Upper lobe of left lung (tissue), 6 donors: Measurements from ENCODE around the gene MATK. TPM values are rescaled to one million over a fixed set of nuclear protein-coding genes. Genes with fewer than 3 reads are reported as not detected.
A peak's percentile ranks its signal among the peaks of the same experiment; 100 is the strongest.

ENCODE experiments used
- ATAC-seq, 2 donors: fragments of 200-7000 bp; cut with Tn5 transposase; one replicate each; pipeline ENCODE4 v1.9.1; 2022; ENCODE audit warnings: mild to moderate bottlenecking in 2 of 2, moderate library complexity in 2 of 2; ENCODE audit not compliant: low FRiP score in 2 of 2
- DNase-seq, 2 donors: peaks; one replicate each; pipeline ENCODE4 v3.0.0-alpha.2; 2019 to 2020
- H3K27ac ChIP-seq, 4 donors: fragments of 200-600 bp; sonication (generic); one replicate each; pipeline ENCODE4 v1.5.1; 2016 to 2019
- H3K27me3 ChIP-seq, 4 donors: fragments of 200-600 bp; sonication (generic); one replicate each; pipeline ENCODE4 v1.5.1; 2017 to 2019
- H3K36me3 ChIP-seq, 4 donors: fragments of 200-600 bp; sonication (generic); one replicate each; pipeline ENCODE4 v1.5.1; 2016 to 2019
- H3K4me1 ChIP-seq, 4 donors: fragments of 200-600 bp; sonication (generic); one replicate each; pipeline ENCODE4 v1.5.1; 2018 to 2019
- H3K4me3 ChIP-seq, 4 donors: fragments of 200-600 bp; sonication (generic); one replicate each; pipeline ENCODE4 v1.5.1; 2017 to 2019; ENCODE audit warnings: mild to moderate bottlenecking in 2 of 4, moderate library complexity in 1 of 4
- H3K9me3 ChIP-seq, 4 donors: fragments of 200-600 bp; sonication (generic); one replicate each; pipeline ENCODE4 v1.5.1; 2018 to 2019
- CTCF ChIP-seq, 6 experiments: fragments of 450-650 bp in 4 of 6; fragments of 200-600 bp in 2 of 6; sonication (generic) in 2 of 6; IDR thresholded peaks; one replicate each; pipeline ENCODE4 v1.5.1; 2016 to 2019; ENCODE audit warnings: antibody characterized with exemption in 6 of 6
- EP300 ChIP-seq, 4 donors: sonication (generic); formaldehyde crosslinking; IDR thresholded peaks; one replicate each; pipeline ENCODE4 v1.5.1; 2017; ENCODE audit warnings: antibody characterized with exemption in 4 of 4, control low read depth in 2 of 4
- POLR2A ChIP-seq, 4 donors: fragments of 450-650 bp; IDR thresholded peaks; one replicate each; pipeline ENCODE4 v1.5.1; 2016 to 2017; ENCODE audit warnings: antibody characterized with exemption in 4 of 4, mild to moderate bottlenecking in 2 of 4
- POLR2AphosphoS5 ChIP-seq, 2 donors: sonication (generic); formaldehyde crosslinking; IDR thresholded peaks; one replicate each; pipeline ENCODE4 v1.5.1; 2017; ENCODE audit warnings: antibody characterized with exemption in 2 of 2
- WGBS, 2 donors: methylation state at CpG; one replicate each; pipeline ENCODE4 v1.1.5; 2017 to 2018; 5-methylcytosine and 5-hydroxymethylcytosine counted together
- total RNA-seq, 6 donors: library from RNA; depleted of rRNA in 4 of 6; stranded (reverse); fragments of >200 nt in 4 of 6; gene quantifications; one replicate each; pipeline versions ENCODE4 v1.1.0 to v1.2.1, GENCODE V29; 2016 to 2021
- donor health status: DM: no; HTN: no; CAD: no; lungs with moderate emphysema.
- donor health status: DM: no; HTN: yes; CAD: no; lungs with severe emphysema.

The MATK gene
- total RNA-seq, 6 donors from 2014 or later: 9.6 to 20.1 (median 13.1) TPM

DNA sequence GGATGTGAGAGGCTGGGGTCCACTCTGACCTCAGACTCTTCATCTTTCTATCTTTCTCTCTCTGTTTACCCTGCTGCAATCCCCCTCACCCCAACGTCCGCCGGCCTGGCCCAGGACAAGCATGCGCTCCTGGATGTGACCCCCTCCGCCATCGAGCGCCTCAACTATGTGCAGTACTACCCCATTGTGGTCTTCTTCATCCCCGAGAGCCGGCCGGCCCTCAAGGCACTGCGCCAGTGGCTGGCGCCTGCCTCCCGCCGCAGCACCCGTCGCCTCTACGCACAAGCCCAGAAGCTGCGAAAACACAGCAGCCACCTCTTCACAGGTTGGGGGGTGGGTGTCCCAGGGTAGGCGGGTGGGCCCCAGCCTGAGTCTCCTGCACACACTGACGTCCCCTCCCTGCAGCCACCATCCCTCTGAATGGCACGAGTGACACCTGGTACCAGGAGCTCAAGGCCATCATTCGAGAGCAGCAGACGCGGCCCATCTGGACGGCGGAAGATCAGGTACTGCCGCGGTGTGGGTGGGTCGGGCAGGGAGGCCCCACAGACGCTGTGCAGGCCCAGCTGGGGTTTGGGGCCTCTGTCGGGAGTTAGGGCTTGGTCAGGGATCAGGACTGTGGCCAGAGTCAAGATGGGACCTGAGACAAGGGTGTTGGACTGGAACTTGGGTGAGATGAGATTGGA, 39.7 kb downstream of the MATK start:
- TF ChIP-seq POLR2AphosphoS5 (IDR thresholded peaks at IDR 0.05) (no peak), EP300 (IDR thresholded peaks at IDR 0.05) (no peak), POLR2A (IDR thresholded peaks at IDR 0.05) (no peak), CTCF (IDR thresholded peaks at IDR 0.05) (no peak)
- H3K36me3 ChIP-seq: peaks cover 11 to 25% (median 21%) of the 10 kb centered on the region in 4 donors
- ATAC-seq (peak in 1 of 2 donors; percentile 7), DNase-seq (peak in 1 of 2 donors; percentile 77)
- H3K4me1 ChIP-seq: no peaks in the 10 kb centered on the region
- H3K27ac ChIP-seq: no peak overlapping the region
- no peak overlapping the region for H3K4me3 ChIP-seq
- WGBS, 2 donors: 74% methylated on average over 26 to 30 of the region's 31 CpGs
- no peaks in the 10 kb centered on the region for H3K27me3 ChIP-seq
- no peaks in the 10 kb centered on the region for H3K9me3 ChIP-seq

- WGBS, 2 donors: 63 to 77% methylated on average over 8 of the region's 8 CpGs
- ATAC-seq (peak in 1 of 2 donors; percentile 4), DNase-seq (no peak)
- H3K9me3 ChIP-seq: no peaks in the 10 kb centered on the region
- H3K27ac ChIP-seq: no peak overlapping the region
- H3K4me3 ChIP-seq: no peak overlapping the region
- no peaks in the 10 kb centered on the region for H3K4me1 ChIP-seq
- peaks cover 4 to 19% (median 13%) of the 10 kb centered on the region in 4 donors for H3K36me3 ChIP-seq
- no peaks in the 10 kb centered on the region for H3K27me3 ChIP-seq
- no peak for TF ChIP-seq POLR2AphosphoS5 (IDR thresholded peaks at IDR 0.05)
- no peak for TF ChIP-seq EP300 (IDR thresholded peaks at IDR 0.05)
- TF ChIP-seq POLR2A (IDR thresholded peaks at IDR 0.05): no peak
- TF ChIP-seq CTCF (IDR thresholded peaks at IDR 0.05): no peak
Observed at GRCh38 chr19:3745363-3746045, 40.7 kb downstream of the MATK start.

GRCh38 chr19:3743486-3743885, 42.7 kb downstream of the MATK start:
- no peaks in the 10 kb centered on the region for H3K4me1 ChIP-seq
- no peaks in the 10 kb centered on the region for H3K9me3 ChIP-seq
- H3K4me3 ChIP-seq: no peak overlapping the region
- WGBS, 2 donors: 88 to 97% methylated on average over 2 of the region's 2 CpGs
- H3K27ac ChIP-seq: no peak overlapping the region
- DNase-seq (no peak), ATAC-seq (no peak)
- TF ChIP-seq POLR2AphosphoS5 (IDR thresholded peaks at IDR 0.05): no peak
- no peak for TF ChIP-seq POLR2A (IDR thresholded peaks at IDR 0.05)
- no peak for TF ChIP-seq EP300 (IDR thresholded peaks at IDR 0.05)
- TF ChIP-seq CTCF (IDR thresholded peaks at IDR 0.05): no peak
- no peaks in the 10 kb centered on the region for H3K27me3 ChIP-seq
- H3K36me3 ChIP-seq: peaks cover 0 to 13% (median 4%) of the 10 kb centered on the region in 4 donors

GRCh38 chr19:3740431-3740830, 45.8 kb downstream of the MATK start:
- Histone ChIP-seq H3K4me1 (no peaks in the 10 kb centered on the region), H3K4me3 (no peak overlapping the region), H3K27me3 (no peaks in the 10 kb centered on the region), H3K36me3 (peaks cover 3 to 21% (median 9%) of the 10 kb centered on the region in 4 donors), H3K9me3 (no peaks in the 10 kb centered on the region), H3K27ac (no peak overlapping the region)
- ATAC-seq: no peak
- 94 to 100% methylated on average over 5 to 24 of the region's 24 CpGs for WGBS, 2 donors
- TF ChIP-seq POLR2A (IDR thresholded peaks at IDR 0.05) (no peak), EP300 (IDR thresholded peaks at IDR 0.05) (no peak), POLR2AphosphoS5 (IDR thresholded peaks at IDR 0.05) (no peak), CTCF (IDR thresholded peaks at IDR 0.05) (no peak)
- DNase-seq: peak in 1 of 2 donors; percentile 76
